ENCODE data around the gene CROCC2. TPM values are rescaled to one million over a fixed set of nuclear protein-coding genes. Genes with fewer than 3 reads are reported as not detected.

The CROCC2 gene
- total and polyA plus RNA-seq, 2 of the 13 experiments (the other 11 are each of a cell fraction or from before 2014, with no cell fraction given) = not detected

- TF ChIP-seq ZNF724P (CRISPR knock-in tag; IDR thresholded peaks at IDR 0.05; ENCODE audit: borderline replicate concordance) = 0 out of 2 replicates have a peak, but pooled peaks have one; percentile 65
- TF ChIP-seq ZNF281 (CRISPR knock-in tag; IDR thresholded peaks at IDR 0.05; ENCODE audit: borderline replicate concordance) = 0 out of 2 replicates have a peak, but pooled peaks have one; percentile 40
- TF ChIP-seq, protein P1, sequence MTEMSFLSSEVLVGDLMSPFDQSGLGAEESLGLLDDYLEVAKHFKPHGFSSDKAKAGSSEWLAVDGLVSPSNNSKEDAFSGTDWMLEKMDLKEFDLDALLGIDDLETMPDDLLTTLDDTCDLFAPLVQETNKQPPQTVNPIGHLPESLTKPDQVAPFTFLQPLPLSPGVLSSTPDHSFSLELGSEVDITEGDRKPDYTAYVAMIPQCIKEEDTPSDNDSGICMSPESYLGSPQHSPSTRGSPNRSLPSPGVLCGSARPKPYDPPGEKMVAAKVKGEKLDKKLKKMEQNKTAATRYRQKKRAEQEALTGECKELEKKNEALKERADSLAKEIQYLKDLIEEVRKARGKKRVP (CRISPR knock-in tag; IDR thresholded peaks at IDR 0.05) = peak in 1 of 2 experiments; percentile 96; a peak in 2 of 4 replicates
- peak; percentile 42; the same call in 1 of the 2 replicates for TF ChIP-seq GABPB1 (CRISPR knock-in tag; IDR thresholded peaks at IDR 0.05)
- no peak for TF ChIP-seq MAFF (IDR thresholded peaks at IDR 0.05; ENCODE audit: low read depth, low read length)
- TF ChIP-seq, protein P2, sequence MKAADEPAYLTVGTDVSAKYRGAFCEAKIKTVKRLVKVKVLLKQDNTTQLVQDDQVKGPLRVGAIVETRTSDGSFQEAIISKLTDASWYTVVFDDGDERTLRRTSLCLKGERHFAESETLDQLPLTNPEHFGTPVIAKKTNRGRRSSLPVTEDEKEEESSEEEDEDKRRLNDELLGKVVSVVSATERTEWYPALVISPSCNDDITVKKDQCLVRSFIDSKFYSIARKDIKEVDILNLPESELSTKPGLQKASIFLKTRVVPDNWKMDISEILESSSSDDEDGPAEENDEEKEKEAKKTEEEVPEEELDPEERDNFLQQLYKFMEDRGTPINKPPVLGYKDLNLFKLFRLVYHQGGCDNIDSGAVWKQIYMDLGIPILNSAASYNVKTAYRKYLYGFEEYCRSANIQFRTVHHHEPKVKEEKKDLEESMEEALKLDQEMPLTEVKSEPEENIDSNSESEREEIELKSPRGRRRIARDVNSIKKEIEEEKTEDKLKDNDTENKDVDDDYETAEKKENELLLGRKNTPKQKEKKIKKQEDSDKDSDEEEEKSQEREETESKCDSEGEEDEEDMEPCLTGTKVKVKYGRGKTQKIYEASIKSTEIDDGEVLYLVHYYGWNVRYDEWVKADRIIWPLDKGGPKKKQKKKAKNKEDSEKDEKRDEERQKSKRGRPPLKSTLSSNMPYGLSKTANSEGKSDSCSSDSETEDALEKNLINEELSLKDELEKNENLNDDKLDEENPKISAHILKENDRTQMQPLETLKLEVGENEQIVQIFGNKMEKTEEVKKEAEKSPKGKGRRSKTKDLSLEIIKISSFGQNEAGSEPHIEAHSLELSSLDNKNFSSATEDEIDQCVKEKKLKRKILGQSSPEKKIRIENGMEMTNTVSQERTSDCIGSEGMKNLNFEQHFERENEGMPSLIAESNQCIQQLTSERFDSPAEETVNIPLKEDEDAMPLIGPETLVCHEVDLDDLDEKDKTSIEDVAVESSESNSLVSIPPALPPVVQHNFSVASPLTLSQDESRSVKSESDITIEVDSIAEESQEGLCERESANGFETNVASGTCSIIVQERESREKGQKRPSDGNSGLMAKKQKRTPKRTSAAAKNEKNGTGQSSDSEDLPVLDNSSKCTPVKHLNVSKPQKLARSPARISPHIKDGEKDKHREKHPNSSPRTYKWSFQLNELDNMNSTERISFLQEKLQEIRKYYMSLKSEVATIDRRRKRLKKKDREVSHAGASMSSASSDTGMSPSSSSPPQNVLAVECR (CRISPR knock-in tag; IDR thresholded peaks at IDR 0.05; ENCODE audit: borderline replicate concordance) = 0 out of 2 replicates have a peak, but pooled peaks have one; percentile 3
- TF ChIP-seq, protein P3, sequence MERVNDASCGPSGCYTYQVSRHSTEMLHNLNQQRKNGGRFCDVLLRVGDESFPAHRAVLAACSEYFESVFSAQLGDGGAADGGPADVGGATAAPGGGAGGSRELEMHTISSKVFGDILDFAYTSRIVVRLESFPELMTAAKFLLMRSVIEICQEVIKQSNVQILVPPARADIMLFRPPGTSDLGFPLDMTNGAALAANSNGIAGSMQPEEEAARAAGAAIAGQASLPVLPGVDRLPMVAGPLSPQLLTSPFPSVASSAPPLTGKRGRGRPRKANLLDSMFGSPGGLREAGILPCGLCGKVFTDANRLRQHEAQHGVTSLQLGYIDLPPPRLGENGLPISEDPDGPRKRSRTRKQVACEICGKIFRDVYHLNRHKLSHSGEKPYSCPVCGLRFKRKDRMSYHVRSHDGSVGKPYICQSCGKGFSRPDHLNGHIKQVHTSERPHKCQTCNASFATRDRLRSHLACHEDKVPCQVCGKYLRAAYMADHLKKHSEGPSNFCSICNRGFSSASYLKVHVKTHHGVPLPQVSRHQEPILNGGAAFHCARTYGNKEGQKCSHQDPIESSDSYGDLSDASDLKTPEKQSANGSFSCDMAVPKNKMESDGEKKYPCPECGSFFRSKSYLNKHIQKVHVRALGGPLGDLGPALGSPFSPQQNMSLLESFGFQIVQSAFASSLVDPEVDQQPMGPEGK (CRISPR knock-in tag; IDR thresholded peaks at IDR 0.05) = 0 out of 2 replicates have a peak, but pooled peaks have one; percentile 13
- no peak for TF ChIP-seq MYC (CRISPR knock-in tag; IDR thresholded peaks at IDR 0.05; ENCODE audit: borderline replicate concordance)
- peak; percentile 90 for TF ChIP-seq HNRNPL (IDR thresholded peaks at IDR 0.05; ENCODE audit: low read depth, low read length)
- TF ChIP-seq ZNF569 (CRISPR knock-in tag; IDR thresholded peaks at IDR 0.05; ENCODE audit: borderline replicate concordance) = no peak
- peak; percentile 92 for TF ChIP-seq HIC2 (CRISPR knock-in tag; IDR thresholded peaks at IDR 0.05; ENCODE audit: low read depth)
- TF ChIP-seq, protein P4, sequence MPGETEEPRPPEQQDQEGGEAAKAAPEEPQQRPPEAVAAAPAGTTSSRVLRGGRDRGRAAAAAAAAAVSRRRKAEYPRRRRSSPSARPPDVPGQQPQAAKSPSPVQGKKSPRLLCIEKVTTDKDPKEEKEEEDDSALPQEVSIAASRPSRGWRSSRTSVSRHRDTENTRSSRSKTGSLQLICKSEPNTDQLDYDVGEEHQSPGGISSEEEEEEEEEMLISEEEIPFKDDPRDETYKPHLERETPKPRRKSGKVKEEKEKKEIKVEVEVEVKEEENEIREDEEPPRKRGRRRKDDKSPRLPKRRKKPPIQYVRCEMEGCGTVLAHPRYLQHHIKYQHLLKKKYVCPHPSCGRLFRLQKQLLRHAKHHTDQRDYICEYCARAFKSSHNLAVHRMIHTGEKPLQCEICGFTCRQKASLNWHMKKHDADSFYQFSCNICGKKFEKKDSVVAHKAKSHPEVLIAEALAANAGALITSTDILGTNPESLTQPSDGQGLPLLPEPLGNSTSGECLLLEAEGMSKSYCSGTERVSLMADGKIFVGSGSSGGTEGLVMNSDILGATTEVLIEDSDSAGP (CRISPR knock-in tag; IDR thresholded peaks at IDR 0.05; ENCODE audit: borderline replicate concordance) = peak; percentile 34; the same call in 1 of the 2 replicates
- 0 out of 2 replicates have a peak, but pooled peaks have one; percentile 61 for TF ChIP-seq KLF13 (CRISPR knock-in tag; IDR thresholded peaks at IDR 0.05)
Measured at GRCh38 chr2:240986787-240987411, 80.8 kb downstream of the CROCC2 start (continued).

Measured in HepG2 (cell line).